ENCODE measurements around the gene SHISA8.

SHISA8 gene

GRCh38 chr22:41913842-41914534, 886 bp downstream of the SHISA8 start:
- DNase-seq: no peak

- no peak for DNase-seq
These were observed 1.7 kb downstream of the SHISA8 start for GRCh38 chr22:41913040-41913719.

DNA sequence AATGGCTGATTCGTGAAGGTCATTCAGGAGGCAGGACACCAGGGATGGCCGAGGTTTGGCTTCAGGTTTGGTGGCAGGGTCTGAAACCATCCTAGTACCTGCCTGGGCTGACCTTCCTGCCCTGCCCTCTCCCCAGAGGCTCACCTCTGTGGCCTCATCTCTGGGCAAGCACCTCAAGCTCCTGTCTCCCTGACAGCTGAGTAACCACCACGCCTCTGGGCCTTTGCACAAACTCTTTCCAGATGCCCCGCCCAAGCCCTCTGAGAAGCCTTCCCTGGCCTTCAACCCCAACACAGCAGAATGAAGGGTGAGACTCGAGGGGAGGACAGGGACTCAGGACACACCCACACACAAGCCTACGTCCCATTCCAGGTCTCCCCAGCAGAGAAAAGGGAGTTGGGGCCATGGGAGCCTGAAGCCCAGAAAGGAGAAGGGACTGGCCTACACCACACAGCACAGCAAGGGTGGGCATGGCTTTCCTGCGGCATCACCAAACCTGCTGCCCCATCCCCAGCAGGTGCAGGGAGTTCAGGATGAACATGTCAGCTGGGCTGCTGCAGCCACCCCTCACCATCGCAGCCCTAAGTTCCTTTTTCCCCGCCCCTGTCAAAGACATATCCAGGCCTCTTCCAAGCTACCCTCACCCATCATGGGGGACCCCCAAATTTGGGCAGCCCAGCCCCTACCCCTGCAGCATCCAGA, 2.4 kb downstream of the SHISA8 start:
- DNase-seq: no peak

GRCh38 chr22:41911001-41911611, 3.8 kb downstream of the SHISA8 start:
- no peak for DNase-seq

- DNase-seq: no peak
These were observed 4.5 kb downstream of the SHISA8 start for GRCh38 chr22:41910050-41911000.

DNA sequence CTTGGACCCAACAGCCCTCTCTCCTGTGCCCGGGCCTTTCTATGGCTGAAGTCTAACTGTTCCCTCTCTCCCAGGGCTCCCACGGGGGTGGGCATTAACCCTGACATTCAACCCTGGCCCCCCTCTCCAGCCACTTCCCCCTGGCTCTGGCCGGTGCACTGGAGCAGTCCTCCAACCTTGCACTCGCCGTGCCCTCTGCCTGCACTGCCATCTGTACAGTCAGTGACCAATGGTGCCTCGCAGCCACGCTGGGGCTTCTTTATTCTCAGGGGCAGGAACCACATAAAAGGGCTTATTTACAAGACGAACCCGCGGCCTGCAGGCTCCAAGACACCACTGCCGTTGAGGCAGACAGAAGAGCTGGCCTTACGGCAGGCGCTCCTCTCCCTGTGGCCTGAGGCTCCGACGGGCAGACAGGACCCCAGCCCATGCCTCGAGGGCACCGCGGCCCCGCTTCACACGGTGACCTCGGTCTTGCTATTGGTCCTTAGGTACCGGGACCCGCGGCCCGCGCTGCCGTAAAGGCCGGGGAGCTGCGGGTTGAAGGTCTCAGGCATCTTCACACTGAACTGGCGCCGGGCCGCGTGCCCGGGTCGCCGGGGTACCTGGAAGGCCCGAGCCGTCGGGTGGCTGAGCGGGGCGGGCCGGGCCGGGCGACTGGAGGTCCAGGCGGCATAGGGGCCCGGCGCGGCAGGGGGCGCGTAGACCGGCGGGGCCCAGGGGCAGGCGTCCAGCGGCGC, 5.4 kb downstream of the SHISA8 start:
- no peak for DNase-seq

DNA sequence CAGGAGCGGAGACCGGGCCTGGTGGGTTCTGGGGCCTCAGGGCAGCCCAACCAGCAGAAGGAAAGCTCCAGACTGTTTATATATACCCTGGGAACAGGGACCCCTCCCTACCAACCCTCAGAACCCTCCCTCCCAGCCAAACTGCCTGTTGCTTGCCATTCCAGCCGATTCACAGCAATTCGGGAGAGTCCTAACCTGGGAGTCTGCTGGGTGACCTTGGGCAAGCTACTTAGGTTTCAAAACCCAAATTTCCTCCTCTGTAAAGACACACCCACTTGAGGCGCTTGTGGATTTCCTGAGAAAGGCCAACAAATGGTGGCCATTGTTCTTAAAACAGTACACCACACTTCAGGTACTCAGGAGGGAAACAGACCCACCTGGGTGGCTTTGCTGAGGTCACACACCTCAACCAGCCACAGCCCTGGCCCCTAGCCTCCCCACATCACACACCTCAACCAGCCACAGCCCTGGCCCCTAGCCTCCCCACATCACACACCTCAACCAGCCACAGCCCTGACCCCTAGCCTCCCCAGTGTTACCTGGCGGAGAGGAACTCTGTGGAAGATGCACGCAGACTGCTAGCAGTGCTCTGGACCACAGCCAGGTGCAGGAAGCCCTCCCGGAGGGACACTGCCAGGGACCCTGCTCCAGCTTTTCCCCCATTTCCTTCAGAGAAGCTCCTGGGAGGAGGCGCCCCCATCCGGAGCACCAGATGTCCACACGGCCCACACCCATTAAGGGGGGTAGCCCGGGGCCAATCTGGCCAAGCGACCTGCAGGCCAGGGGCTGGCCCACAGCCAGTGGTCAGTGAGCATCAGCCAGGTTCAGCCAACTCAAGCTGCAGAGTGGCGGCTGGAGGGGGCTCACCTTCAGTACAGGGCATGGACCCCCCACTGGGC, 6.2 kb downstream of the SHISA8 start:
- no peak for DNase-seq

- DNase-seq: no peak
These were observed 7.2 kb downstream of the SHISA8 start for GRCh38 chr22:41907436-41908401.

GRCh38 chr22:41906822-41907221, 8.1 kb downstream of the SHISA8 start:
- DNase-seq: no peak

DNA sequence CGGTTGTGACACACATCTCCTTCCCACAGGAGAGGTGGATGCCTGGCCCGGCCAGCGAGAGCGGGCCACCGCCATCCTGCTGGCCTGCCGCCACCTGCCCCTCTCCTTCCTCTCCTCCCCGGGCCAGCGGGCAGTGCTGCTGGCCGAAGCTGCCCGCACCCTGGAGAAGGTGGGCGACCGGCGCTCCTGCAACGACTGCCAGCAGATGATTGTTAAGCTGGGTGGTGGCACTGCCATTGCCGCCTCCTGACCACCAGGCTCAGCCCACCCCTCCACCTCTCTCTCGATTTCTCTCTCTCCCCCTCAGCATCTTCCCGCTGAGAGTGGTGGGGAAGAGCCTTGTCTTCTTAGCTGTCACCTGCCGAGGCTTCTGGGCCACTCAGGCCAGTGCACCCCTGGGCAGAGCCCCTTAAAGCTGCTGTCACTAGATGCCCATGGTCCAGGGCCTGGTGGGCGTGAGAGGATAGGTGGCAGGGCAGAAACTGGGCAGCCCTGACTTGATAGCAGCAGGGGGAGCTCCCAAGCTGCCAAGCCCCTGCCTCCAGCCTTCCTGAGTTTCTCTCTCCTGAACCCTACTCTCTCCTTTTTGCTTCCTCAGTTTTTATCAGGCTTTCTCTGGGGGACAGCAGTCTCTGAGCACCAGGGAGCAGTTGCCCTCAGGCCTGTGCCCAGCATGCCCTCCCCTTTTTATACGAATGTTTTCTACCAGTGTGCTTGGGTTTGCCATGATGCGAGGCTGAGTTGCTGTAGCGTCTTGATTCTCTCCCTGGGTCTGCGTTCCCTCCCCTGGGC, 9.3 kb downstream of the SHISA8 start:
- no peak for DNase-seq

DNA sequence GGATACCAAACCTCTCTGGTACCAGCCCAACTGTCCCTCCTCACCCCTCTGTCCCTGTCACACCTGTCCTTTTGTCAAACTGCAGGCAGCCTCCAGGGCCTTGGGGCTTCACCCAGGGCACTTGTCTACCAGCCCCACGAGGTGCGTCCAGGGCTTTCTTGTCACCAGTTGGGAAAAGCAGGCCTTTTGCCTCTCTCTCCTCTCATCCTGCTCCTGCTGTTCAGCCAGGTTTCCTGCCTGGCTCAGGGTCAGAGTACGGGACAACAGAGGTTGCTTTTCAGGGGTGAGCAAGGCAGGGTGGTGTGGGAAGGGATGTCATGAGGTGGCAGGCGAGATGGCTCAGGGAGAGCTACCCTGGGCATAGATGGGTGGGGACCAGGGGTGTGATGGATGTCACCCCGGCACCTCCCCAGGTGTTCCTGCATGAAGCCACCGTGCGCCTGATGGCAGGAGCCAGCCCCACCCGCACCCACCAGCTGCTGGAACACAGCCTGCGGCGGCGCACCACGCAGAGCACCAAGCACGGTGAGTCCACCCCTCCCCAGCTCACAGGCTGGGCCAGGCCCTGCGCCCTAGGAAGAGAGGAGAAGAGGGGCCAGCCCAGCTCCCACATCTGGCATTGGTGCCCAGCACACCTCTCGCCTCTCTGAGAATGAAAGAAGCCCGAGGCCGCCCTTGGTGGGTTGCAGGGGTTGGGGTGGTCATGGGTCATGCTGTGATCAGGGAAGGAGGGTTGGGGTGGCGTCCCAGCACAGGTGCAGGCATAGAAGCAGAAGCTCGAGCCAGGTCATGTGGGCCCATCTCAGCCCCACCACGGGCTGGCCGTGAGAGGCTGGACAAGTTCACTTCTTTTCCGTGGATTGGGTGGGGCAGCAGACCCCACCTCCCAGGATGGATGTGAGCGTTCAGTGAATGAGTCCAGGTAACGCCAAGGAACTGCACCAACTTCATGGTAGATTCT, 10.1 kb downstream of the SHISA8 start:
- DNase-seq: no peak

- DNase-seq: no peak
These were observed 11.9 kb downstream of the SHISA8 start for GRCh38 chr22:41902932-41903421.

GRCh38 chr22:41902016-41902415, 12.9 kb downstream of the SHISA8 start:
- DNase-seq: no peak

DNA sequence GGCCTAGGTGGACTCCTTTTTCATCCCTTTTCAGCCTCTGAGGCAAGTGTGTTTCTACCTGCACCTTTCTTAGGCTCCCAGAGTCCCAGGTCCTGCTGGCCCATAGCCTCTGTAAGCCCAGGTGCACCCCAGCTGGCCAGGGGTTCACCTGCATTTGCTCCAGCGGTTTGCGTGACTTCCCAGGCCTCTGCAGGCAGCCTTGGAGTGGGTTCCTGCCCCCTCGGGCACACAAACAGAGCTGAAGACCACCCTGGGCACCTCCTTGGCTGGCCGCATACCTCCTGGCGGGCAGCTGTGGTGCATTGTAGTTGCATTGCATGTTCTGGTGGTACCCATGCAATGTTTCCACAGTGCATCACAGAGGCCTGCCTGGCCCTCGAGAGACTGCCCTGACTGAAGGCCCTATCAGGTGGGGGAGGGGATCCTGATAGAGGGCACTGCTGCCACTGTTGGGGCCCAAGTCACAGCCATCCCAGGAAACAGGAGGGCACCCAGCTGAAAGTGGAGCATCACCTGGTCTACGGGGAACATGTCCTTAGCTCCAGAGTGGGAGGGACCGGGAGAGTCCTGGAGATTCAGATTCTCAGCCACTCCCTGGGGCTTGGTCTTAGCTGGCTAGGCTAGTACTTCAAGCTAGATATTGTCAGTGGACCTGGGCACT, 14.1 kb downstream of the SHISA8 start:
- no peak for DNase-seq

- no peak for DNase-seq
These were observed 14.8 kb downstream of the SHISA8 start for GRCh38 chr22:41899992-41900651.

DNA sequence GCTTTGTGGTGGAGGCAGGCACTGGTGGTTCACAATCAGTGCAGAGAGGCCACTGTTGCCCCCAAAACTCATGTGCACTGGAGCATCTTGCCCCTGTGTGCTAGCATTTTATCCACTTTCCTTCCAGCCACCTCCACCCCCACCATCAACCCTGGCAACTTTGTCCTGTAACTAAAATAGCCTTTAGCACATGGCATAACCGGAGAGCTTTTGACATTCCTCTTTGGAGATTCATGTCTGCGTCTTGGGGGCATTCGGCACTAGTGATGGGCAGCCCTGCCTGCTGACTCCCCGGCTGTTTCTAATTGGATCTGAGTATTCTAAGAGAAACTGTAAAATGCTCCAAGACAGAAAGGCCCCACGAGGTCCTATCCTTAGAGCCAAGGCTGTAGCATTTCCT, 15.8 kb downstream of the SHISA8 start:
- no peak for DNase-seq

Data from NK-92 treated with Interleukin-12 subunit alpha and Interleukin-12 subunit beta, amount 100 ng/mL, for 24 hours (cell line).